ENCODE measurements around the gene SPATA9. TPM values are rescaled to one million over a fixed set of nuclear protein-coding genes. Genes with fewer than 3 reads are reported as not detected.

SPATA9 gene
- total and polyA plus RNA-seq, 9 of the 15 experiments (the other 6 are each of a cell fraction or from before 2014, with no cell fraction given) = 0.16 to 5.5 (median 0.39) TPM; not detected in 3

DNA sequence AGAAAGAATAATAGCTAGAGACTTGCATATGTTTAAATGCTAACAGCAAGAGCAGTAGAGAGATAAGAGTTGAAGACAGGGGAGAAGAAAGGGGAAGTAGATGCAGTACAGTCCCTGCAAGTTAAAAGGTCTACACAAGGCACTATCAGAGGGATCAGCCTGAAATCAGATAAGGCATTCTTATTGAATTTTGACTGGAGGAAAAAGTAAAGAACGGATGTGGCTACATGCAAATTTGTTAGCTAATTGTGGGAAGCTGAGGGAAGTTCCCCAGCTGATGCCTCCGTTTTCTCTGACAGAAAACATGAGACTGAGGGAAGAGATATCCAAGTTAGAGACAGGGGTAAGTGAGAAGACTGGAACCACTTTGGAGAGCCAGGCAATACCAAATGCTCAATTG is 35.4 kb upstream of the SPATA9 start (continued):
- TF ChIP-seq EZH2 (IDR thresholded peaks at IDR 0.05; ENCODE audit: borderline replicate concordance, low read depth, low read length) (no peak), ZNF780A (CRISPR knock-in tag; IDR thresholded peaks at IDR 0.05) (no peak), IFI16 (CRISPR knock-in tag; IDR thresholded peaks at IDR 0.05) (no peak), L3MBTL2 (IDR thresholded peaks at IDR 0.05) (peak; percentile 36; the same call in 1 of the 2 replicates), RBM15 (IDR thresholded peaks at IDR 0.05; ENCODE audit: insufficient read depth, low read length) (no peak), BCOR (IDR thresholded peaks at IDR 0.05) (peak; percentile 62; the same call in 1 of the 2 replicates), CBX8 (IDR thresholded peaks at IDR 0.05; ENCODE audit: borderline replicate concordance, extremely low read depth, low read depth, low read length, poor library complexity, severe bottlenecking) (no peak), ZNF224 (CRISPR knock-in tag; IDR thresholded peaks at IDR 0.05) (no peak), C11orf30 (IDR thresholded peaks at IDR 0.05; ENCODE audit: low read depth) (no peak), ZNF324 (CRISPR knock-in tag; IDR thresholded peaks at IDR 0.05) (no peak), ZEB2 (IDR thresholded peaks at IDR 0.05) (peak; percentile 90), KDM4B (IDR thresholded peaks at IDR 0.05; ENCODE audit: borderline replicate concordance in 2 of 2, low read depth in 1 of 2) (no peak), ZBTB8A (IDR thresholded peaks at IDR 0.05; ENCODE audit: partially characterized antibody) (no peak), HCFC1 (IDR thresholded peaks at IDR 0.05; ENCODE audit: low read depth, low read length) (no peak), ZNF79 (CRISPR knock-in tag; IDR thresholded peaks at IDR 0.05; ENCODE audit: low read depth) (no peak), ZNF3 (CRISPR knock-in tag; IDR thresholded peaks at IDR 0.05) (no peak), OTX1 (CRISPR knock-in tag; IDR thresholded peaks at IDR 0.05) (no peak), ZNF668 (CRISPR knock-in tag; IDR thresholded peaks at IDR 0.05) (no peak), TEAD2 (tag; IDR thresholded peaks at IDR 0.05) (no peak), HDAC6 (IDR thresholded peaks at IDR 0.05; ENCODE audit: low read depth, low read length) (no peak), JUND (IDR thresholded peaks at IDR 0.05; ENCODE audit: borderline replicate concordance, low read depth, low read length) (peak; percentile 58; the same call in 1 of the 2 replicates), JUND (tag; IDR thresholded peaks at IDR 0.05; ENCODE audit: borderline replicate concordance, low read depth, low read length) (peak; percentile 52; the same call in 1 of the 3 replicates), TAF9B (IDR thresholded peaks at IDR 0.05; ENCODE audit: partially characterized antibody) (no peak)
- TF ChIP-seq, protein P1, sequence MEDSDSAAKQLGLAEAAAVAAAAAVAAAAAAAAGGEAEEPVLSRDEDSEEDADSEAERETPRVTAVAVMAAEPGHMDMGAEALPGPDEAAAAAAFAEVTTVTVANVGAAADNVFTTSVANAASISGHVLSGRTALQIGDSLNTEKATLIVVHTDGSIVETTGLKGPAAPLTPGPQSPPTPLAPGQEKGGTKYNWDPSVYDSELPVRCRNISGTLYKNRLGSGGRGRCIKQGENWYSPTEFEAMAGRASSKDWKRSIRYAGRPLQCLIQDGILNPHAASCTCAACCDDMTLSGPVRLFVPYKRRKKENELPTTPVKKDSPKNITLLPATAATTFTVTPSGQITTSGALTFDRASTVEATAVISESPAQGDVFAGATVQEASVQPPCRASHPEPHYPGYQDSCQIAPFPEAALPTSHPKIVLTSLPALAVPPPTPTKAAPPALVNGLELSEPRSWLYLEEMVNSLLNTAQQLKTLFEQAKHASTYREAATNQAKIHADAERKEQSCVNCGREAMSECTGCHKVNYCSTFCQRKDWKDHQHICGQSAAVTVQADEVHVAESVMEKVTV (CRISPR knock-in tag; IDR thresholded peaks at IDR 0.05) = no peak
- TF ChIP-seq, protein P2, sequence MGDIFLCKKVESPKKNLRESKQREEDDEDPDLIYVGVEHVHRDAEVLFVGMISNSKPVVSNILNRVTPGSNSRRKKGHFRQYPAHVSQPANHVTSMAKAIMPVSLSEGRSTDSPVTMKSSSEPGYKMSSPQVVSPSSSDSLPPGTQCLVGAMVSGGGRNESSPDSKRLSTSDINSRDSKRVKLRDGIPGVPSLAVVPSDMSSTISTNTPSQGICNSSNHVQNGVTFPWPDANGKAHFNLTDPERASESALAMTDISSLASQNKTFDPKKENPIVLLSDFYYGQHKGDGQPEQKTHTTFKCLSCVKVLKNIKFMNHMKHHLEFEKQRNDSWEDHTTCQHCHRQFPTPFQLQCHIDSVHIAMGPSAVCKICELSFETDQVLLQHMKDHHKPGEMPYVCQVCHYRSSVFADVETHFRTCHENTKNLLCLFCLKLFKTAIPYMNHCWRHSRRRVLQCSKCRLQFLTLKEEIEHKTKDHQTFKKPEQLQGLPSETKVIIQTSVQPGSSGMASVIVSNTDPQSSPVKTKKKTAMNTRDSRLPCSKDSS (IDR thresholded peaks at IDR 0.05; ENCODE audit: low read depth, partially characterized antibody) = no peak
- TF ChIP-seq, protein P3, sequence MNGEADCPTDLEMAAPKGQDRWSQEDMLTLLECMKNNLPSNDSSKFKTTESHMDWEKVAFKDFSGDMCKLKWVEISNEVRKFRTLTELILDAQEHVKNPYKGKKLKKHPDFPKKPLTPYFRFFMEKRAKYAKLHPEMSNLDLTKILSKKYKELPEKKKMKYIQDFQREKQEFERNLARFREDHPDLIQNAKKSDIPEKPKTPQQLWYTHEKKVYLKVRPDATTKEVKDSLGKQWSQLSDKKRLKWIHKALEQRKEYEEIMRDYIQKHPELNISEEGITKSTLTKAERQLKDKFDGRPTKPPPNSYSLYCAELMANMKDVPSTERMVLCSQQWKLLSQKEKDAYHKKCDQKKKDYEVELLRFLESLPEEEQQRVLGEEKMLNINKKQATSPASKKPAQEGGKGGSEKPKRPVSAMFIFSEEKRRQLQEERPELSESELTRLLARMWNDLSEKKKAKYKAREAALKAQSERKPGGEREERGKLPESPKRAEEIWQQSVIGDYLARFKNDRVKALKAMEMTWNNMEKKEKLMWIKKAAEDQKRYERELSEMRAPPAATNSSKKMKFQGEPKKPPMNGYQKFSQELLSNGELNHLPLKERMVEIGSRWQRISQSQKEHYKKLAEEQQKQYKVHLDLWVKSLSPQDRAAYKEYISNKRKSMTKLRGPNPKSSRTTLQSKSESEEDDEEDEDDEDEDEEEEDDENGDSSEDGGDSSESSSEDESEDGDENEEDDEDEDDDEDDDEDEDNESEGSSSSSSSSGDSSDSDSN (IDR thresholded peaks at IDR 0.05; ENCODE audit: borderline replicate concordance in 1 of 2, low read depth in 2 of 2, low read length in 2 of 2) = no peak
